GM21723 (cell line): ENCODE results near the gene TRPV3.
A peak's percentile ranks its signal among the peaks of the same experiment; 100 is the strongest.
"Not testable (repeated sequence)": the region's sequence is repeated elsewhere in the genome, so short reads cannot be mapped to it uniquely, and the experiment has no call there.

Source experiments
- ATAC-seq: cut with Tn5 transposase; IDR thresholded peaks from one replicate; pipeline ENCODE4 v1.9.1; 2021; ENCODE audit warnings: mild to moderate bottlenecking, moderate library complexity; ENCODE audit not compliant: unreplicated experiment

The TRPV3 gene

GRCh38 chr17:3574231-3574630 lies 16.6 kb upstream of the TRPV3 start:
- no peak for ATAC-seq

GRCh38 chr17:3573246-3574100 lies 15.9 kb upstream of the TRPV3 start:
- ATAC-seq = no peak

GRCh38 chr17:3572231-3572630 lies 14.6 kb upstream of the TRPV3 start:
- ATAC-seq = no peak

GRCh38 chr17:3571043-3571900 lies 13.7 kb upstream of the TRPV3 start:
- ATAC-seq = no peak

- no peak for ATAC-seq
Observed at GRCh38 chr17:3569534-3570137, 12.0 kb upstream of the TRPV3 start.

- no peak for ATAC-seq
Observed at GRCh38 chr17:3566551-3566950, 8.9 kb upstream of the TRPV3 start.

- ATAC-seq = no peak
Observed at GRCh38 chr17:3565143-3565542, 7.5 kb upstream of the TRPV3 start.

- not testable (repeated sequence) for ATAC-seq
Observed at GRCh38 chr17:3564241-3564640, 6.6 kb upstream of the TRPV3 start.

- ATAC-seq = no peak
Observed at GRCh38 chr17:3559270-3559645, 1.6 kb upstream of the TRPV3 start.

- ATAC-seq = peak; percentile 73
Observed at GRCh38 chr17:3558603-3559269, 1.1 kb upstream of the TRPV3 start.

- ATAC-seq = peak; percentile 8
Observed at GRCh38 chr17:3556916-3557767, 470 bp downstream of the TRPV3 start.

GRCh38 chr17:3556239-3556915 lies 1.2 kb downstream of the TRPV3 start:
- no peak for ATAC-seq

GRCh38 chr17:3555189-3555796 lies 2.3 kb downstream of the TRPV3 start:
- no peak for ATAC-seq

GRCh38 chr17:3554440-3554839 lies 3.2 kb downstream of the TRPV3 start:
- no peak for ATAC-seq

GRCh38 chr17:3553419-3554401 lies 3.9 kb downstream of the TRPV3 start:
- no peak for ATAC-seq

- no peak for ATAC-seq
Observed at GRCh38 chr17:3552916-3553315, 4.7 kb downstream of the TRPV3 start.

GRCh38 chr17:3551189-3551588 lies 6.4 kb downstream of the TRPV3 start:
- ATAC-seq = no peak

GRCh38 chr17:3549610-3550162 lies 7.9 kb downstream of the TRPV3 start:
- no peak for ATAC-seq
